Vagina (tissue), 2 donors: ENCODE data around the gene NFE2L1. TPM values are rescaled to one million over a fixed set of nuclear protein-coding genes. Genes with fewer than 3 reads are reported as not detected.

Experiments
- DNase-seq, 2 donors: peaks; one replicate each; pipeline ENCODE4 v3.0.0-alpha.2; 2017; ENCODE audit errors: extremely low spot score in 2 of 2
- H3K27ac ChIP-seq: fragments of 200-600 bp; sonication (generic); one replicate; pipeline ENCODE4 v1.5.1; 2019
- H3K27me3 ChIP-seq: fragments of 200-600 bp; sonication (generic); one replicate; pipeline ENCODE4 v1.5.1; 2019
- H3K36me3 ChIP-seq, 2 donors: fragments of 200-600 bp; sonication (generic); one replicate each; pipeline ENCODE4 v1.5.1; 2017 to 2019
- H3K4me1 ChIP-seq: fragments of 200-600 bp; sonication (generic); one replicate; pipeline ENCODE4 v1.5.1; 2019
- H3K4me3 ChIP-seq, 2 donors: fragments of 200-600 bp; sonication (generic); 1 replicate in 1 of 2; 2 replicates in 1 of 2; pipeline ENCODE4 v1.5.1; 2016 to 2019
- H3K9me3 ChIP-seq: fragments of 200-600 bp; sonication (generic); one replicate; pipeline ENCODE4 v1.5.1; 2019
- POLR2A ChIP-seq, 2 donors: fragments of 450-650 bp; IDR thresholded peaks; one replicate each; pipeline ENCODE4 v1.6.1; 2017; ENCODE audit warnings: antibody characterized with exemption in 2 of 2, mild to moderate bottlenecking in 2 of 2, moderate library complexity in 2 of 2
- POLR2AphosphoS5 ChIP-seq, 2 donors: sonication (generic); formaldehyde crosslinking; IDR thresholded peaks; one replicate each; pipeline ENCODE4 v1.9.0; 2017; ENCODE audit warnings: antibody characterized with exemption in 2 of 2, mild to moderate bottlenecking in 2 of 2, low read depth in 1 of 2; ENCODE audit not compliant: insufficient read depth in 1 of 2
- intact Hi-C: fragments of 100-400 bp; cut with DNase I; formaldehyde crosslinking; loops from one replicate; pipeline ENCODE4 v1.15.1; 2023
- total RNA-seq: library from RNA; depleted of rRNA; stranded (reverse); fragments of >200 nt; gene quantifications from one replicate; pipeline ENCODE4 v1.2.3, GENCODE V29; 2016
- TF ChIP-seq, protein P1 (sequence below), 3 experiments: fragments of 450-650 bp in 2 of 3; fragments of 200-600 bp in 1 of 3; sonication (generic) in 1 of 3; IDR thresholded peaks; one replicate each; pipeline ENCODE4 v1.5.1; 2017 to 2019; ENCODE audit warnings: antibody characterized with exemption in 3 of 3, mild to moderate bottlenecking in 2 of 3, moderate library complexity in 2 of 3

Gene NFE2L1
- total RNA-seq, 1 donor from 2014 or later = 190 TPM

DNA sequence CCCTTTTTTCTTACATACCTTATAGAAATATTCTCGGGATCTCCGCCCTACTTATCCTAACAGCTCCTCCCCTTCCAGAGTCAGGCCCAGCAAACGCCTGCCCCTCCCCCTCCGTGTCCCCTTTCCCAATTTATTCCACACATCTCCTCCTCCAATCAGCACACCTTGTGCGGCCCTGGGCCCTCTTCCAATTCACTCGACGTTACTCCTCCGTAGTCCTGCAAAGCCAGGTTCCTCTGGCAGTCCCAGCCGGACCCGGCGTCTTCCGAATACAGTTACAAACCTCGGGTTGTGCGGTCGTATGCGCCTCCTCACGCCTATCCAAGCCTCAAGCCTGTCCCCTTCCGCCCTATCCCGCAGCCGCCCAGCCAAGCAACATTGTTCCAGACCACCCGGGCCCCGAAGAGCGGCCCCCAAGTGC is 52.4 kb downstream of the NFE2L1 start:
- DNase-seq = peak in 1 of 2 donors; percentile 86
- Histone ChIP-seq H3K27me3 (no peaks in the 10 kb centered on the region), H3K27ac (peak overlapping the region; percentile 90), H3K36me3 (no peaks in the 10 kb centered on the region), H3K9me3 (no peaks in the 10 kb centered on the region), H3K4me1 (peaks cover 28% of the 10 kb centered on the region), H3K4me3 (peak overlapping the region; percentile 94 to 97)
- TF ChIP-seq POLR2AphosphoS5 (IDR thresholded peaks at IDR 0.05; ENCODE audit: insufficient read depth in 1 of 2, low read depth in 1 of 2) = no peak
- TF ChIP-seq, protein P1, sequence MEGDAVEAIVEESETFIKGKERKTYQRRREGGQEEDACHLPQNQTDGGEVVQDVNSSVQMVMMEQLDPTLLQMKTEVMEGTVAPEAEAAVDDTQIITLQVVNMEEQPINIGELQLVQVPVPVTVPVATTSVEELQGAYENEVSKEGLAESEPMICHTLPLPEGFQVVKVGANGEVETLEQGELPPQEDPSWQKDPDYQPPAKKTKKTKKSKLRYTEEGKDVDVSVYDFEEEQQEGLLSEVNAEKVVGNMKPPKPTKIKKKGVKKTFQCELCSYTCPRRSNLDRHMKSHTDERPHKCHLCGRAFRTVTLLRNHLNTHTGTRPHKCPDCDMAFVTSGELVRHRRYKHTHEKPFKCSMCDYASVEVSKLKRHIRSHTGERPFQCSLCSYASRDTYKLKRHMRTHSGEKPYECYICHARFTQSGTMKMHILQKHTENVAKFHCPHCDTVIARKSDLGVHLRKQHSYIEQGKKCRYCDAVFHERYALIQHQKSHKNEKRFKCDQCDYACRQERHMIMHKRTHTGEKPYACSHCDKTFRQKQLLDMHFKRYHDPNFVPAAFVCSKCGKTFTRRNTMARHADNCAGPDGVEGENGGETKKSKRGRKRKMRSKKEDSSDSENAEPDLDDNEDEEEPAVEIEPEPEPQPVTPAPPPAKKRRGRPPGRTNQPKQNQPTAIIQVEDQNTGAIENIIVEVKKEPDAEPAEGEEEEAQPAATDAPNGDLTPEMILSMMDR (IDR thresholded peaks at IDR 0.05) = no peak
- no peak for TF ChIP-seq POLR2A (IDR thresholded peaks at IDR 0.05)
- intact Hi-C loops = no loop called here

DNA sequence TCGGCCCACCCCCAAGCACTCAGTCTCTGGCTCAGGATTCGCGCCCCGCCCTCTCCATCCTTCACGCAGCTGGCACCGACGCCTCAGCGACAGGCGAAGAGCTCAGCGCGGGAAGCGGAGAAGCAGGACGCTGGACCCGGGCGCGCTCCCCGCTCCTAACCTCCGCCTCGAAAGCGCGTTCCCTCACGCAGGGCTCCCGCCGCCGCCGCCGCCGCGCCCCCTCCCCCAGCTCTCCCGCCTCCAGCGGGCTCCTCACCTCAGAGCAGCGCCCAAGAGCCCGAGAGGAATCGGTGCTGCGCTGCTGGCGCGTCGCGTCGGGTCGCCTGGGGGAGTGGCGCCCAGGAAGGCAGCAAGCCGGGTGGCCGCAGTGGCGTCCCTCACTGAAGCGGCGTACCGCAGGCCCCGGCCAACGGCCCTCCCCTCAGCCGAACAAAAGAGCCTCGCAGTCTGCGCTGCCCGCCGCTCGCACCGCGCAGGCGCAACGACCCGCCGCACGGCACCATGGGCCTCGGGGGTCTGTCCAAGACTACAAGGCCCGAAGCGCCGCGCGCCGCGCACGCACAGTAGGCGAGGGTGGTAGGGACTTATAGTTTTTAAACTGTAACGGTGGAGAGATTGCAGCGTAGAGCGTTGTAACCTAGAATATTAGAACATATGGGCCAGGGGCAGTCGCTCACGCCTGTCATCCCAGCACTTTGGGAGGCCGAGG is 53.0 kb downstream of the NFE2L1 start, which contains the start of gene CBX1:
TSS of gene CBX1 (minus strand) at position 467 of the 709 bp plus-strand sequence. CDS start 24,474 bp downstream, outside the sequence.
- intact Hi-C loops = no loop called here
- peak in 1 of 2 donors; percentile 90 for DNase-seq
- Histone ChIP-seq H3K27me3 (no peaks in the 10 kb centered on the region), H3K9me3 (no peaks in the 10 kb centered on the region), H3K4me3 (peak within 1 kb of the TSS; percentile 94 to 97), H3K27ac (peak within 1 kb of the TSS; percentile 90), H3K36me3 (no peaks in the 10 kb centered on the region), H3K4me1 (peaks cover 22% of the 10 kb centered on the region)
- peak; percentile 94 to 96 for TF ChIP-seq POLR2AphosphoS5 (IDR thresholded peaks at IDR 0.05; ENCODE audit: insufficient read depth in 1 of 2, low read depth in 1 of 2)
- TF ChIP-seq, protein P1 (IDR thresholded peaks at IDR 0.05) = no peak
- TF ChIP-seq POLR2A (IDR thresholded peaks at IDR 0.05) = peak in 1 of 2 donors; percentile 77

DNA sequence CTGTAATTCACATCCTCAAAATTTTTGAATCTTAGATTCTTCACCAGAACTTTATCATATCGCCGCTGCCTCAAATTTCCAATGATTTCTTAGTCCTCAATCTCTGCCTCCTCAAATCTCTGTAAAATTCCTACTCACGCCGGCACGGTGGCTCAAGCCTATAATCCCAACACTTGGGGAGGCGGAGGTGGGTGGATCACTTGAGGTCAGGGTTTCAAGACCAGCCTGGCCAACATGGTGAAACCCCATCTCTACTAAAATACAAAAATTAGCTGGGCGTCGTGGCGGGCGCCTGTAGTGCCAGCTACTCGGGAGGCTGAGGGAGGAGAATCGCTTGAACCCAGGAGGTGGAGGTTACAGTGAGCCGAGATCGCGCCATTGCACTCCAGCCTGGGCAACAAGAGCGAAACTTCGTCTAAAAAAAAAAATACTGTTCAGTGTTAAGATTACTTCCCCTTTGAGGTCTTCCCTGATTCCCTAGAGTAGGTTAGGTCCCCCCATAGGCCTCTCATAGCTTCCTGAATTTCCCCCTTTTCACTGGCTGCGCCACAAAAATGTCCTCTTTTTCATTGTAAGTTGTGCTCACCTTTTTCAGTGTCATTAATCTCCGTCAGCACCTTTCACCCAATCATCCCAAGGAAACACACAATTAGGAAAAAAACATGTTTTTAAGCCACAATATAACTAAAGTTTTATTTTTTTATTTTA is 54.0 kb downstream of the NFE2L1 start:
- no peak for DNase-seq
- Histone ChIP-seq H3K4me3 (no peak overlapping the region), H3K36me3 (no peaks in the 10 kb centered on the region), H3K27ac (no peak overlapping the region), H3K4me1 (peaks cover 22% of the 10 kb centered on the region), H3K9me3 (no peaks in the 10 kb centered on the region), H3K27me3 (no peaks in the 10 kb centered on the region)
- intact Hi-C loops = no loop called here
- TF ChIP-seq POLR2AphosphoS5 (IDR thresholded peaks at IDR 0.05; ENCODE audit: insufficient read depth in 1 of 2, low read depth in 1 of 2) (no peak), POLR2A (IDR thresholded peaks at IDR 0.05) (no peak)
- TF ChIP-seq, protein P1 (IDR thresholded peaks at IDR 0.05) = no peak

DNA sequence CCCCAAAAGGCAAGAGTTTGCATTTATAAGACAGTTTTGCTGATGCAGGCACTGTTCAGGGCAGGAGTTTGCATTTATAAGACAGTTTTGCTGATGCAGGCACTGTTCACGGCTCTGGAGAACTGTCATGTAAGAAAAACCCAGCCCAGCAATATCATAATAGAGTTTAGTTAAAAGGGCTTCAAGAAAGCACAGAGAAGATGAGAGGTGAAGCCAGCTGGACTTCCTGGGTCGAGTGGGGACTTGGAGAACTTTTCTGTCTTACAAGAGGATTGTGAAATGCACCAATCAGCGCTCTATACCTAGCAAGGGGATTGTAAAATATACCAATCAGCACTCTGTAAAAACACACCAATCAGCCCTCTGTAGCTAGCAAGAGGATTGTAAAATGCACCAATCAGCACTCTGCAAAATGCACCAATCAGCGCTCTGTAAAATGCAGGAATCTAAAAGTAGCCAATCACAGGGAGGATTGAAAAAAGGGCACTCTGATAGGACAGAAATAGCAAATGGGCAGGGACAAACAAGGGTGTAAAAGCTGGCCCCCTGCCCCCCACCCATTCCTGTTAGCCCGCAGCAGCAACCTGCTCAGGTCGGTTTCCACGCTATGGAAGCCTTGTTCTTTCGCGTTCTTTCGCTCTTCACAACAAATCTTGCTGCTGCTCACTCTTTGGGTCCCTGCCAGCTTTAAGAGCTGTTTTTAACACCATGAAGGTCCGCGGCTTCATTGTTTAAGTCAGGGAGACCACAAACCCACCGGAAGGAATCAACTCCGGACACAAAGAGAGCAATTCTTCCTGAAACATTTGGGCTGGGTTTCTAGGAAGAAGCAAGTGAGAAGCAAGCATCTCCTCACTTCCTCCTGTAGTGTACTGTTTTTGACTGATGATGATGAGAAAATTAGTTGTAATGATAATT is 54.9 kb downstream of the NFE2L1 start:
- H3K27me3 ChIP-seq = no peaks in the 10 kb centered on the region
- DNase-seq = no peak
- no peaks in the 10 kb centered on the region for H3K9me3 ChIP-seq
- no peak overlapping the region for H3K27ac ChIP-seq
- no peak for TF ChIP-seq POLR2AphosphoS5 (IDR thresholded peaks at IDR 0.05; ENCODE audit: insufficient read depth in 1 of 2, low read depth in 1 of 2)
- TF ChIP-seq, protein P1 (IDR thresholded peaks at IDR 0.05) = no peak
- TF ChIP-seq POLR2A (IDR thresholded peaks at IDR 0.05) = no peak
- intact Hi-C loops = no loop called here
- no peaks in the 10 kb centered on the region for H3K36me3 ChIP-seq
- no peak overlapping the region for H3K4me3 ChIP-seq
- peaks cover 22% of the 10 kb centered on the region for H3K4me1 ChIP-seq
